GM23338 (cell line): ENCODE data around the gene ATP2A3. TPM values are rescaled to one million over a fixed set of nuclear protein-coding genes. Genes with fewer than 3 reads are reported as not detected.

Experiments
- ATAC-seq: fragments of 200-7000 bp; cut with Tn5 transposase; 3 replicates; pipeline ENCODE4 v1.9.1; 2020
- DNase-seq: peaks from one replicate; pipeline ENCODE4 v3.0.0-alpha.2; 2015; ENCODE audit warnings: low spot score
- H2AFZ ChIP-seq: fragments of 200-600 bp; sonication (generic); 2 replicates; pipeline ENCODE4 v1.8.0; 2016; ENCODE audit warnings: antibody characterized with exemption, mild to moderate bottlenecking, moderate library complexity
- H3F3A ChIP-seq: fragments of 200-600 bp; sonication (generic); replicated peaks from 2 replicates; pipeline ENCODE4 v1.8.0; 2017; ENCODE audit warnings: antibody characterized with exemption, mixed run types, low read depth
- H3K27ac ChIP-seq: fragments of 200-600 bp; sonication (generic); 2 replicates; pipeline ENCODE4 v1.6.1; 2016; ENCODE audit warnings: low read depth
- H3K27me3 ChIP-seq: fragments of 200-600 bp; sonication (generic); 2 replicates; pipeline ENCODE4 v1.8.0; 2016; ENCODE audit warnings: mild to moderate bottlenecking, mixed run types, moderate library complexity; ENCODE audit not compliant: insufficient read depth
- H3K36me3 ChIP-seq: fragments of 200-600 bp; sonication (generic); 2 replicates; pipeline ENCODE4 v1.8.0; 2016; ENCODE audit warnings: mild to moderate bottlenecking; ENCODE audit not compliant: insufficient read depth
- H3K4me1 ChIP-seq: fragments of 200-600 bp; sonication (generic); 2 replicates; pipeline ENCODE4 v1.8.0; 2016; ENCODE audit warnings: mild to moderate bottlenecking, moderate library complexity; ENCODE audit not compliant: insufficient read depth
- H3K4me2 ChIP-seq: fragments of 200-600 bp; sonication (generic); 2 replicates; pipeline ENCODE4 v1.7.1; 2017; ENCODE audit warnings: mixed run types
- H3K4me3 ChIP-seq: fragments of 200-600 bp; sonication (generic); 2 replicates; pipeline ENCODE4 v1.6.1; 2016; ENCODE audit warnings: mixed run types
- H3K79me2 ChIP-seq: fragments of 200-600 bp; sonication (generic); replicated peaks from 2 replicates; pipeline ENCODE4 v1.8.0; 2017; ENCODE audit warnings: mild to moderate bottlenecking; ENCODE audit not compliant: insufficient read depth
- H3K9me2 ChIP-seq: fragments of 200-600 bp; sonication (generic); 2 replicates; pipeline ENCODE4 v1.8.0; 2017; ENCODE audit not compliant: insufficient read depth
- H4K20me1 ChIP-seq: fragments of 200-600 bp; sonication (generic); replicated peaks from 2 replicates; pipeline ENCODE4 v1.8.0; 2017; ENCODE audit warnings: mild to moderate bottlenecking; ENCODE audit not compliant: insufficient read depth
- H3K27ac Mint-ChIP-seq: 2 replicates; pipeline ENCODE4 v1.8.0; 2020; ENCODE audit warnings: inconsistent platforms, mild to moderate bottlenecking, moderate library complexity, mixed read lengths
- H3K27me3 Mint-ChIP-seq: 3 replicates; pipeline ENCODE4 v1.8.0; 2022; ENCODE audit warnings: low read depth, mild to moderate bottlenecking, moderate library complexity, mixed read lengths, inconsistent platforms; ENCODE audit not compliant: insufficient read depth, poor library complexity
- H3K36me3 Mint-ChIP-seq: 3 replicates; pipeline ENCODE4 v1.8.0; 2021; ENCODE audit warnings: low read depth, mild to moderate bottlenecking, inconsistent platforms, moderate library complexity, mixed read lengths
- H3K4me1 Mint-ChIP-seq: 3 replicates; pipeline ENCODE4 v1.8.0; 2020; ENCODE audit warnings: mild to moderate bottlenecking, inconsistent platforms, mixed read lengths
- H3K4me3 Mint-ChIP-seq: 3 replicates; pipeline ENCODE4 v1.8.0; 2021; ENCODE audit warnings: moderate library complexity, mild to moderate bottlenecking, inconsistent platforms, mixed read lengths
- H3K9me3 Mint-ChIP-seq: 3 replicates; pipeline ENCODE4 v1.8.0; 2020; ENCODE audit warnings: moderate library complexity, mild to moderate bottlenecking, inconsistent platforms, mixed read lengths
- JUNB ChIP-seq: IDR thresholded peaks from one replicate; pipeline ENCODE4 v1.6.1; 2016; ENCODE audit warnings: antibody characterized with exemption; ENCODE audit not compliant: unreplicated experiment
- POLR2AphosphoS5 ChIP-seq: IDR thresholded peaks from 2 replicates; pipeline ENCODE4 v1.6.1; 2016; ENCODE audit warnings: antibody characterized with exemption, low read depth
- STAT1 ChIP-seq: IDR thresholded peaks from one replicate; pipeline ENCODE4 v1.6.1; 2016; ENCODE audit warnings: antibody characterized with exemption; ENCODE audit not compliant: unreplicated experiment
- long read RNA-seq: library from polyadenylated mRNA; unstranded; transcript quantifications from one replicate; pipeline ENCODE4 v2.0.0, GENCODE V29; 2020; ENCODE audit not compliant: unreplicated experiment
- polyA plus RNA-seq: library from polyadenylated mRNA; unstranded; fragments of >200 nt; fragmentation: Nextera tagmentation; extraction: Ambion mirVana; gene quantifications from 2 replicates; pipeline ENCODE4 v1.2.1, GENCODE V29; 2016
- total RNA-seq: library from RNA; depleted of rRNA; stranded (reverse); fragments of >200 nt; shearing (Covaris generic); gene quantifications from 2 replicates; pipeline ENCODE4 v1.2.3, GENCODE V29; 2014; rRNA removed
- TF ChIP-seq, protein P1 (sequence below): fragments of 250-450 bp; sonication (Bioruptor Pico); IDR thresholded peaks from 2 replicates; pipeline ENCODE4 v1.5.0; 2020; ENCODE audit warnings: mild to moderate bottlenecking, moderate library complexity
- TF ChIP-seq, protein P2 (sequence below): IDR thresholded peaks from 2 replicates; pipeline ENCODE4 v1.6.1; 2016; ENCODE audit warnings: antibody characterized with exemption

The ATP2A3 gene
- 32.6 and 35.2 TPM in 2 replicates for total RNA-seq
- 8.2 and 9.6 TPM in 2 replicates for polyA plus RNA-seq
- long read RNA-seq, full-length matches to known transcripts: 1 of 1 reads
- long read RNA-seq, partial matches to known transcripts: 0 of 1 reads
- long read RNA-seq, other reads (novel, unspliced or antisense): 0 of 1 reads

DNA sequence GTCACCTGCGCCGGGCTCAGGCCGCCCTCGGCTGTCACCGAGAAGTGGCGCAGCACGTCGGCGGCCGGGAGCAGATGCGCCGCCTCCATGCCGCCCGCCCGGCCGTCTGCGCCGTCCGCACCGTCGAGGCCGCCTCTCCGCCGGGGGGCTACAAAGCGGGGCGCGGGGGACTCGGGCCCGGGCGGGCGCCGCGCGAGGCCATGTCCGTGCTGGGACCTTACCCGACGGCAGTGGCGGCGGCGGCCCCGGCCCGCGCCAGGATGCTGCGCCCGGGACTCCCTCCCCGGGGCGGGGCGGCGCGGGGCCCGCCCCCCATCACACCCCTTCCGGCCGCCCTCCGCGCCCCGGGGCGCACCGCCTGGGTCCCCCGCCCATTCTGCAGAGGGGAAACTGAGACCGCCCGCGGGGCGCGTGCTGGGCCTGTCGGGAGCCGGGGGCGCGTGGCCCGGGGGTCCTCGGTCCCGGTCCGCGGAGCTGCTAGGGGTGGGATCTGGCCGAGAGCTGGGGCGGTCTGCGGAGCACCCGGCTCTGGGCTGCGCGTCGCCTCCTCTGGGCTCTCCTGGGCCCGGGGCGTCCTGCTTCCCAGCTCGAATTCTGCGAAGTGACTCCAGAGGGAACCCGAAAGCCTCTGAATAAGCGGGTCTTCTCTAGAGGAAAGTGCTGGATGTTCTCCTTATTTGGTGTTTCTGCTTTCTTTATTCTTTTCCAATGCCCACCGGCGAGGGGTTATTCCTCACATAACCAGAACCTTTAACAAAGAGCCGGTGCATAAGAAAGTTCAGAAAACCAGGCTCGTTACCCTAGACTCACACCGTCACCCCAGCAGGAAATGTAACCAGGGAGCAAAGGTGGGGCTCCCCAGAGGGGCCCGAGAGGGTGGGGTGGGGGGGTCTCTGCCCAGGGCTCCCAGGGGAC, at the start of gene ATP2A3:
Gene ATP2A3, minus strand, starts transcription at position 235 of the 915 bp plus-strand sequence. Its CDS starts 146 bp downstream, at position 89.
- H3F3A ChIP-seq: peaks cover 12% of the 10 kb centered on the region; the same call in 1 of the 2 replicates
- peak within 1 kb of the TSS; percentile 62 for H3K4me3 ChIP-seq
- H3K27me3 ChIP-seq: peaks cover 14% of the 10 kb centered on the region
- H3K9me3 Mint-ChIP-seq: no peaks in the 10 kb centered on the region
- H3K79me2 ChIP-seq: no peaks in the 10 kb centered on the region
- H3K27me3 Mint-ChIP-seq: peaks cover 38% of the 10 kb centered on the region
- peak within 1 kb of the TSS; percentile 90 for H3K4me2 ChIP-seq
- TF ChIP-seq JUNB: no peak
- no peak for TF ChIP-seq STAT1
- H4K20me1 ChIP-seq: no peaks in the 10 kb centered on the region; the same call in 1 of the 2 replicates
- no peak within 1 kb of the TSS; the same call in 1 of the 2 replicates for H3K27ac Mint-ChIP-seq
- peak within 1 kb of the TSS; percentile 81 for H3K4me3 Mint-ChIP-seq
- peaks cover 26% of the 10 kb centered on the region for H3K4me1 ChIP-seq
- ATAC-seq (peak; percentile 70), DNase-seq (peak; percentile 78)
- peak within 1 kb of the TSS; percentile 66; the same call in 1 of the 2 replicates for H3K27ac ChIP-seq
- H3K36me3 Mint-ChIP-seq: no peaks in the 10 kb centered on the region
- no peaks in the 10 kb centered on the region for H3K9me2 ChIP-seq
- peak within 1 kb of the TSS; percentile 98 for H2AFZ ChIP-seq
- H3K36me3 ChIP-seq: no peaks in the 10 kb centered on the region
- peaks cover 37% of the 10 kb centered on the region for H3K4me1 Mint-ChIP-seq

- H3K27ac Mint-ChIP-seq: no peak overlapping the region
- Histone ChIP-seq H3K9me2 (no peaks in the 10 kb centered on the region), H3K4me2 (no peak overlapping the region), H2AFZ (no peak overlapping the region), H3K36me3 (peaks cover 7% of the 10 kb centered on the region; the same call in 1 of the 2 replicates), H3K27me3 (no peaks in the 10 kb centered on the region), H3K4me1 (no peaks in the 10 kb centered on the region), H3K27ac (no peak overlapping the region), H4K20me1 (no peaks in the 10 kb centered on the region), H3F3A (no peaks in the 10 kb centered on the region), H3K4me3 (no peak overlapping the region), H3K79me2 (no peaks in the 10 kb centered on the region)
- TF ChIP-seq POLR2AphosphoS5: no peak
- ATAC-seq (no peak), DNase-seq (no peak)
- H3K4me3 Mint-ChIP-seq: no peak overlapping the region
- no peaks in the 10 kb centered on the region for H3K9me3 Mint-ChIP-seq
- H3K4me1 Mint-ChIP-seq: peaks cover 17% of the 10 kb centered on the region
- peaks cover 26% of the 10 kb centered on the region for H3K36me3 Mint-ChIP-seq
- H3K27me3 Mint-ChIP-seq: peaks cover 13% of the 10 kb centered on the region
These were observed 46.5 kb upstream of the ATP2A3 start for GRCh38 chr17:4010754-4011153.

- no peak overlapping the region for H3K27ac ChIP-seq
- H3K4me1 ChIP-seq: peaks cover 2% of the 10 kb centered on the region
- H3K27me3 Mint-ChIP-seq: peaks cover 15% of the 10 kb centered on the region
- H2AFZ ChIP-seq: no peak overlapping the region
- no peaks in the 10 kb centered on the region for H3K9me2 ChIP-seq
- H3K36me3 Mint-ChIP-seq: peaks cover 17% of the 10 kb centered on the region
- H3K4me3 ChIP-seq: no peak overlapping the region
- no peaks in the 10 kb centered on the region for H3F3A ChIP-seq
- ATAC-seq: no peak
- no peaks in the 10 kb centered on the region for H3K27me3 ChIP-seq
- H3K9me3 Mint-ChIP-seq: no peaks in the 10 kb centered on the region
- no peaks in the 10 kb centered on the region for H4K20me1 ChIP-seq
- DNase-seq: no peak
- H3K4me2 ChIP-seq: no peak overlapping the region
- no peaks in the 10 kb centered on the region for H3K79me2 ChIP-seq
- H3K4me3 Mint-ChIP-seq: no peak overlapping the region
- H3K27ac Mint-ChIP-seq: no peak overlapping the region
- peaks cover 25% of the 10 kb centered on the region for H3K4me1 Mint-ChIP-seq
- peaks cover 7% of the 10 kb centered on the region; the same call in 1 of the 2 replicates for H3K36me3 ChIP-seq
- TF ChIP-seq, protein P1, sequence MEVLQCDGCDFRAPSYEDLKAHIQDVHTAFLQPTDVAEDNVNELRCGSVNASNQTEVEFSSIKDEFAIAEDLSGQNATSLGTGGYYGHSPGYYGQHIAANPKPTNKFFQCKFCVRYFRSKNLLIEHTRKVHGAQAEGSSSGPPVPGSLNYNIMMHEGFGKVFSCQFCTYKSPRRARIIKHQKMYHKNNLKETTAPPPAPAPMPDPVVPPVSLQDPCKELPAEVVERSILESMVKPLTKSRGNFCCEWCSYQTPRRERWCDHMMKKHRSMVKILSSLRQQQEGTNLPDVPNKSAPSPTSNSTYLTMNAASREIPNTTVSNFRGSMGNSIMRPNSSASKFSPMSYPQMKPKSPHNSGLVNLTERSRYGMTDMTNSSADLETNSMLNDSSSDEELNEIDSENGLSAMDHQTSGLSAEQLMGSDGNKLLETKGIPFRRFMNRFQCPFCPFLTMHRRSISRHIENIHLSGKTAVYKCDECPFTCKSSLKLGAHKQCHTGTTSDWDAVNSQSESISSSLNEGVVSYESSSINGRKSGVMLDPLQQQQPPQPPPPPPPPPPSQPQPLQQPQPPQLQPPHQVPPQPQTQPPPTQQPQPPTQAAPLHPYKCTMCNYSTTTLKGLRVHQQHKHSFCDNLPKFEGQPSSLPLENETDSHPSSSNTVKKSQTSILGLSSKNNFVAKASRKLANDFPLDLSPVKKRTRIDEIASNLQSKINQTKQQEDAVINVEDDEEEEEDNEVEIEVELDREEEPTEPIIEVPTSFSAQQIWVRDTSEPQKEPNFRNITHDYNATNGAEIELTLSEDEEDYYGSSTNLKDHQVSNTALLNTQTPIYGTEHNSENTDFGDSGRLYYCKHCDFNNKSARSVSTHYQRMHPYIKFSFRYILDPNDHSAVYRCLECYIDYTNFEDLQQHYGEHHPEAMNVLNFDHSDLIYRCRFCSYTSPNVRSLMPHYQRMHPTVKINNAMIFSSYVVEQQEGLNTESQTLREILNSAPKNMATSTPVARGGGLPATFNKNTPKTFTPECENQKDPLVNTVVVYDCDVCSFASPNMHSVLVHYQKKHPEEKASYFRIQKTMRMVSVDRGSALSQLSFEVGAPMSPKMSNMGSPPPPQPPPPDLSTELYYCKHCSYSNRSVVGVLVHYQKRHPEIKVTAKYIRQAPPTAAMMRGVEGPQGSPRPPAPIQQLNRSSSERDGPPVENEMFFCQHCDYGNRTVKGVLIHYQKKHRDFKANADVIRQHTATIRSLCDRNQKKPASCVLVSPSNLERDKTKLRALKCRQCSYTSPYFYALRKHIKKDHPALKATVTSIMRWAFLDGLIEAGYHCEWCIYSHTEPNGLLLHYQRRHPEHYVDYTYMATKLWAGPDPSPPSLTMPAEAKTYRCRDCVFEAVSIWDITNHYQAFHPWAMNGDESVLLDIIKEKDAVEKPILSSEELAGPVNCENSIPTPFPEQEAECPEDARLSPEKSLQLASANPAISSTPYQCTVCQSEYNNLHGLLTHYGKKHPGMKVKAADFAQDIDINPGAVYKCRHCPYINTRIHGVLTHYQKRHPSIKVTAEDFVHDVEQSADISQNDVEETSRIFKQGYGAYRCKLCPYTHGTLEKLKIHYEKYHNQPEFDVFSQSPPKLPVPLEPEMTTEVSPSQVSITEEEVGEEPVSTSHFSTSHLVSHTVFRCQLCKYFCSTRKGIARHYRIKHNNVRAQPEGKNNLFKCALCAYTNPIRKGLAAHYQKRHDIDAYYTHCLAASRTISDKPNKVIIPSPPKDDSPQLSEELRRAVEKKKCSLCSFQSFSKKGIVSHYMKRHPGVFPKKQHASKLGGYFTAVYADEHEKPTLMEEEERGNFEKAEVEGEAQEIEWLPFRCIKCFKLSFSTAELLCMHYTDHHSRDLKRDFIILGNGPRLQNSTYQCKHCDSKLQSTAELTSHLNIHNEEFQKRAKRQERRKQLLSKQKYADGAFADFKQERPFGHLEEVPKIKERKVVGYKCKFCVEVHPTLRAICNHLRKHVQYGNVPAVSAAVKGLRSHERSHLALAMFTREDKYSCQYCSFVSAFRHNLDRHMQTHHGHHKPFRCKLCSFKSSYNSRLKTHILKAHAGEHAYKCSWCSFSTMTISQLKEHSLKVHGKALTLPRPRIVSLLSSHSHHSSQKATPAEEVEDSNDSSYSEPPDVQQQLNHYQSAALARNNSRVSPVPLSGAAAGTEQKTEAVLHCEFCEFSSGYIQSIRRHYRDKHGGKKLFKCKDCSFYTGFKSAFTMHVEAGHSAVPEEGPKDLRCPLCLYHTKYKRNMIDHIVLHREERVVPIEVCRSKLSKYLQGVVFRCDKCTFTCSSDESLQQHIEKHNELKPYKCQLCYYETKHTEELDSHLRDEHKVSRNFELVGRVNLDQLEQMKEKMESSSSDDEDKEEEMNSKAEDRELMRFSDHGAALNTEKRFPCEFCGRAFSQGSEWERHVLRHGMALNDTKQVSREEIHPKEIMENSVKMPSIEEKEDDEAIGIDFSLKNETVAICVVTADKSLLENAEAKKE (CRISPR knock-in tag): no peak
- TF ChIP-seq, protein P2, sequence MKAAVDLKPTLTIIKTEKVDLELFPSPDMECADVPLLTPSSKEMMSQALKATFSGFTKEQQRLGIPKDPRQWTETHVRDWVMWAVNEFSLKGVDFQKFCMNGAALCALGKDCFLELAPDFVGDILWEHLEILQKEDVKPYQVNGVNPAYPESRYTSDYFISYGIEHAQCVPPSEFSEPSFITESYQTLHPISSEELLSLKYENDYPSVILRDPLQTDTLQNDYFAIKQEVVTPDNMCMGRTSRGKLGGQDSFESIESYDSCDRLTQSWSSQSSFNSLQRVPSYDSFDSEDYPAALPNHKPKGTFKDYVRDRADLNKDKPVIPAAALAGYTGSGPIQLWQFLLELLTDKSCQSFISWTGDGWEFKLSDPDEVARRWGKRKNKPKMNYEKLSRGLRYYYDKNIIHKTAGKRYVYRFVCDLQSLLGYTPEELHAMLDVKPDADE: no peak
These were observed 45.0 kb upstream of the ATP2A3 start for GRCh38 chr17:4009186-4009785.
